C4-2B (cell line): ENCODE data around the gene PPP1R13B.

Source experiments
- ZFX ChIP-seq: fragments of 450-650 bp; IDR thresholded peaks from 2 replicates; pipeline ENCODE4 v1.6.1; 2017
- TF ChIP-seq, protein P1 (sequence below): fragments of 450-650 bp; conservative IDR thresholded peaks from 2 replicates; pipeline ENCODE4 v1.5.1; 2017; ENCODE audit warnings: mild to moderate bottlenecking

GRCh38 chr14:103889313-103890051 is 42.1 kb upstream of the PPP1R13B start:
- TF ChIP-seq, protein P1, sequence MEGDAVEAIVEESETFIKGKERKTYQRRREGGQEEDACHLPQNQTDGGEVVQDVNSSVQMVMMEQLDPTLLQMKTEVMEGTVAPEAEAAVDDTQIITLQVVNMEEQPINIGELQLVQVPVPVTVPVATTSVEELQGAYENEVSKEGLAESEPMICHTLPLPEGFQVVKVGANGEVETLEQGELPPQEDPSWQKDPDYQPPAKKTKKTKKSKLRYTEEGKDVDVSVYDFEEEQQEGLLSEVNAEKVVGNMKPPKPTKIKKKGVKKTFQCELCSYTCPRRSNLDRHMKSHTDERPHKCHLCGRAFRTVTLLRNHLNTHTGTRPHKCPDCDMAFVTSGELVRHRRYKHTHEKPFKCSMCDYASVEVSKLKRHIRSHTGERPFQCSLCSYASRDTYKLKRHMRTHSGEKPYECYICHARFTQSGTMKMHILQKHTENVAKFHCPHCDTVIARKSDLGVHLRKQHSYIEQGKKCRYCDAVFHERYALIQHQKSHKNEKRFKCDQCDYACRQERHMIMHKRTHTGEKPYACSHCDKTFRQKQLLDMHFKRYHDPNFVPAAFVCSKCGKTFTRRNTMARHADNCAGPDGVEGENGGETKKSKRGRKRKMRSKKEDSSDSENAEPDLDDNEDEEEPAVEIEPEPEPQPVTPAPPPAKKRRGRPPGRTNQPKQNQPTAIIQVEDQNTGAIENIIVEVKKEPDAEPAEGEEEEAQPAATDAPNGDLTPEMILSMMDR = no peak
- no peak for TF ChIP-seq ZFX
